Neural cell (in vitro differentiated cells): ENCODE data around the gene KIF6. TPM values are rescaled to one million over a fixed set of nuclear protein-coding genes. Genes with fewer than 3 reads are reported as not detected.

Experiments used
- H2AFZ ChIP-seq: fragments of 200-600, 300-800 bp; sonication (generic), shearing (Covaris generic); 2 replicates; pipeline ENCODE4 v1.6.0; 2014; ENCODE audit warnings: low read depth, mild to moderate bottlenecking, antibody characterized with exemption, low read length, moderate library complexity
- H3F3A ChIP-seq: fragments of 200-600 bp; shearing (Covaris generic); 2 replicates; pipeline ENCODE4 v1.6.1; 2016; ENCODE audit warnings: mild to moderate bottlenecking, moderate library complexity, mixed read lengths, antibody characterized with exemption, low read length; ENCODE audit not compliant: insufficient read depth, poor library complexity, severe bottlenecking
- H3K27ac ChIP-seq: fragments of 200-600, 300-800 bp; sonication (generic), shearing (Covaris generic); 2 replicates; pipeline ENCODE4 v1.5.1; 2014; ENCODE audit warnings: mild to moderate bottlenecking, low read length, moderate library complexity
- H3K27me3 ChIP-seq: fragments of 300-800, 200-600 bp; sonication (generic), shearing (Covaris generic); 2 replicates; pipeline ENCODE4 v1.6.0; 2014; ENCODE audit warnings: mild to moderate bottlenecking, low read depth, low read length, moderate library complexity; ENCODE audit not compliant: insufficient read depth
- H3K36me3 ChIP-seq: fragments of 300-800, 200-600 bp; sonication (generic), shearing (Covaris generic); 2 replicates; pipeline ENCODE4 v1.5.1; 2014; ENCODE audit warnings: mild to moderate bottlenecking, antibody characterized with exemption, low read length, moderate library complexity; ENCODE audit not compliant: insufficient read depth
- H3K4me2 ChIP-seq: fragments of 300-800, 200-600 bp; sonication (generic), shearing (Covaris generic); 2 replicates; pipeline ENCODE4 v1.6.0; 2014; ENCODE audit warnings: mild to moderate bottlenecking, low read length
- H3K4me3 ChIP-seq: fragments of 300-800, 200-600 bp; sonication (generic), shearing (Covaris generic); 2 replicates; pipeline ENCODE4 v1.5.1; 2014; ENCODE audit warnings: mild to moderate bottlenecking, low read length, moderate library complexity
- H3K79me2 ChIP-seq: fragments of 200-600 bp; shearing (Covaris generic); replicated peaks from 2 replicates; pipeline ENCODE4 v1.6.0; 2014; ENCODE audit warnings: mild to moderate bottlenecking, low read length, moderate library complexity; ENCODE audit not compliant: insufficient read depth
- H3K9ac ChIP-seq: fragments of 300-800, 200-600 bp; sonication (generic), shearing (Covaris generic); 2 replicates; pipeline ENCODE4 v1.6.1; 2016; ENCODE audit warnings: mild to moderate bottlenecking, low read length, mixed read lengths
- H3K9me2 ChIP-seq: fragments of 200-600 bp; shearing (Covaris generic); 2 replicates; pipeline ENCODE4 v1.6.1; 2016; ENCODE audit warnings: mild to moderate bottlenecking, low read length, mixed read lengths; ENCODE audit not compliant: insufficient read depth
- H3K9me3 ChIP-seq: fragments of 200-600, 300-800 bp; sonication (generic), shearing (Covaris generic); 2 replicates; pipeline ENCODE4 v1.6.1; 2016; ENCODE audit warnings: mild to moderate bottlenecking, mixed run types, low read length, moderate library complexity, mixed read lengths
- H4K20me1 ChIP-seq: fragments of 200-600 bp; shearing (Covaris generic); 2 replicates; pipeline ENCODE4 v1.6.1; 2016; ENCODE audit warnings: mild to moderate bottlenecking, mixed run types; ENCODE audit not compliant: insufficient read depth
- EP300 ChIP-seq: fragments of 450-650 bp; conservative IDR thresholded peaks from 2 replicates; pipeline ENCODE4 v1.6.1; 2014; ENCODE audit warnings: antibody characterized with exemption, mild to moderate bottlenecking, moderate library complexity; ENCODE audit not compliant: poor library complexity, severe bottlenecking
- EZH2 ChIP-seq: fragments of 200-600, 300-800 bp; shearing (Covaris generic), sonication (generic); IDR thresholded peaks from 2 replicates; pipeline ENCODE4 v1.6.1; 2014; ENCODE audit warnings: antibody characterized with exemption, low read length, borderline replicate concordance, mild to moderate bottlenecking; ENCODE audit not compliant: insufficient read depth, poor library complexity, severe bottlenecking
- MXI1 ChIP-seq: fragments of 450-650 bp; conservative IDR thresholded peaks from 2 replicates; pipeline ENCODE4 v1.6.1; 2014; ENCODE audit warnings: antibody characterized with exemption, mild to moderate bottlenecking; ENCODE audit not compliant: poor library complexity, severe bottlenecking
- POLR2AphosphoS5 ChIP-seq: IDR thresholded peaks from 2 replicates; pipeline ENCODE4 v1.6.1; 2012
- RAD21 ChIP-seq: fragments of 450-650 bp; conservative IDR thresholded peaks from 2 replicates; pipeline ENCODE4 v1.6.1; 2014; ENCODE audit warnings: antibody characterized with exemption, mild to moderate bottlenecking, moderate library complexity
- SMC3 ChIP-seq: fragments of 450-650 bp; conservative IDR thresholded peaks from 2 replicates; pipeline ENCODE4 v1.6.1; 2014; ENCODE audit warnings: antibody characterized with exemption, mild to moderate bottlenecking, moderate library complexity; ENCODE audit not compliant: poor library complexity
- TAF1 ChIP-seq: IDR thresholded peaks from 2 replicates; pipeline ENCODE4 v1.6.1; 2012; ENCODE audit warnings: low read depth
- polyA plus RNA-seq: library from polyadenylated mRNA; depleted of rRNA; stranded (reverse); fragments of >200 nt; gene quantifications from 2 replicates; pipeline ENCODE4 v1.2.3, GENCODE V29; 2014
- TF ChIP-seq, protein P1 (sequence below): fragments of 450-650 bp; IDR thresholded peaks from 2 replicates; pipeline ENCODE4 v1.5.1; 2014; ENCODE audit warnings: antibody characterized with exemption, mild to moderate bottlenecking, moderate library complexity; ENCODE audit not compliant: poor library complexity, severe bottlenecking
- TF ChIP-seq, protein P2 (sequence below): IDR thresholded peaks from 2 replicates; pipeline ENCODE4 v1.6.1; 2012; ENCODE audit warnings: borderline replicate concordance

The KIF6 gene
- polyA plus RNA-seq, 1 donor from 2014 or later = 2.1 TPM

DNA sequence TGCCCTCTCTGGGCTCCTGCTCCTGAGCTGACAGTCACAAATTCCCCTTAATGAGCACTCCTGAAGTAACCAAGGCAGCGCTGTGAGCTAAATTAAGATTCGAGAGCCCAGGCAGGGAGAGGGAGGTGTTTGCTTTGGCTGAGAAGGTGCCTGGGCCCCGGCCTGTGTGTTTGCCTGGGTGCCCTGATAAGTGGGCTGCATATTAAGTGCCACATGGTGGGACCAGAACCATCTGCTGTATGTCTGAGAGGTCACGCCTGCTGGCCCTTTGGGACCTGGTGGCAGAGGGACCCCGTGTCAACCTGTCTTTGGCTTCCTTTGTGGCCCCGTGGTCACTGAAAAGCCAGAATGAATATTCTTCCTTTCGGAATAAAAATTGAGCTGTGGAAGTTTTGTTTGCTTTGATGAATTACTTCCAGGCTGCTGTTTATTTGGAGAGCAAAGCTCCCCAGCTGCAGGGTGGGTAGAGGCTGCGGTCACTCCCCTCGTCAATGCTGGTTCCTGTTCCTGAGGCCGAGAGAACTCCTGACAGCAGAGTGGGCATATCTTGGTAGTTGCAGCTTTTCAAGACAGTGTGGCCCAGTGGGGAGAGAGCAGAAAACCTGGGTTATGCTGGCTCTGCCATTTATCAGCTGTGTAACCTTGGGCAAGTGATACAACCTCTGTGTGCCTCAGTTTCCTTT is 385.2 kb downstream of the KIF6 start:
- TF ChIP-seq, protein P1, sequence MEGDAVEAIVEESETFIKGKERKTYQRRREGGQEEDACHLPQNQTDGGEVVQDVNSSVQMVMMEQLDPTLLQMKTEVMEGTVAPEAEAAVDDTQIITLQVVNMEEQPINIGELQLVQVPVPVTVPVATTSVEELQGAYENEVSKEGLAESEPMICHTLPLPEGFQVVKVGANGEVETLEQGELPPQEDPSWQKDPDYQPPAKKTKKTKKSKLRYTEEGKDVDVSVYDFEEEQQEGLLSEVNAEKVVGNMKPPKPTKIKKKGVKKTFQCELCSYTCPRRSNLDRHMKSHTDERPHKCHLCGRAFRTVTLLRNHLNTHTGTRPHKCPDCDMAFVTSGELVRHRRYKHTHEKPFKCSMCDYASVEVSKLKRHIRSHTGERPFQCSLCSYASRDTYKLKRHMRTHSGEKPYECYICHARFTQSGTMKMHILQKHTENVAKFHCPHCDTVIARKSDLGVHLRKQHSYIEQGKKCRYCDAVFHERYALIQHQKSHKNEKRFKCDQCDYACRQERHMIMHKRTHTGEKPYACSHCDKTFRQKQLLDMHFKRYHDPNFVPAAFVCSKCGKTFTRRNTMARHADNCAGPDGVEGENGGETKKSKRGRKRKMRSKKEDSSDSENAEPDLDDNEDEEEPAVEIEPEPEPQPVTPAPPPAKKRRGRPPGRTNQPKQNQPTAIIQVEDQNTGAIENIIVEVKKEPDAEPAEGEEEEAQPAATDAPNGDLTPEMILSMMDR = no peak
- TF ChIP-seq MXI1 (no peak), SMC3 (no peak), POLR2AphosphoS5 (no peak), EZH2 (no peak), EP300 (no peak), RAD21 (no peak), TAF1 (no peak)
- TF ChIP-seq, protein P2, sequence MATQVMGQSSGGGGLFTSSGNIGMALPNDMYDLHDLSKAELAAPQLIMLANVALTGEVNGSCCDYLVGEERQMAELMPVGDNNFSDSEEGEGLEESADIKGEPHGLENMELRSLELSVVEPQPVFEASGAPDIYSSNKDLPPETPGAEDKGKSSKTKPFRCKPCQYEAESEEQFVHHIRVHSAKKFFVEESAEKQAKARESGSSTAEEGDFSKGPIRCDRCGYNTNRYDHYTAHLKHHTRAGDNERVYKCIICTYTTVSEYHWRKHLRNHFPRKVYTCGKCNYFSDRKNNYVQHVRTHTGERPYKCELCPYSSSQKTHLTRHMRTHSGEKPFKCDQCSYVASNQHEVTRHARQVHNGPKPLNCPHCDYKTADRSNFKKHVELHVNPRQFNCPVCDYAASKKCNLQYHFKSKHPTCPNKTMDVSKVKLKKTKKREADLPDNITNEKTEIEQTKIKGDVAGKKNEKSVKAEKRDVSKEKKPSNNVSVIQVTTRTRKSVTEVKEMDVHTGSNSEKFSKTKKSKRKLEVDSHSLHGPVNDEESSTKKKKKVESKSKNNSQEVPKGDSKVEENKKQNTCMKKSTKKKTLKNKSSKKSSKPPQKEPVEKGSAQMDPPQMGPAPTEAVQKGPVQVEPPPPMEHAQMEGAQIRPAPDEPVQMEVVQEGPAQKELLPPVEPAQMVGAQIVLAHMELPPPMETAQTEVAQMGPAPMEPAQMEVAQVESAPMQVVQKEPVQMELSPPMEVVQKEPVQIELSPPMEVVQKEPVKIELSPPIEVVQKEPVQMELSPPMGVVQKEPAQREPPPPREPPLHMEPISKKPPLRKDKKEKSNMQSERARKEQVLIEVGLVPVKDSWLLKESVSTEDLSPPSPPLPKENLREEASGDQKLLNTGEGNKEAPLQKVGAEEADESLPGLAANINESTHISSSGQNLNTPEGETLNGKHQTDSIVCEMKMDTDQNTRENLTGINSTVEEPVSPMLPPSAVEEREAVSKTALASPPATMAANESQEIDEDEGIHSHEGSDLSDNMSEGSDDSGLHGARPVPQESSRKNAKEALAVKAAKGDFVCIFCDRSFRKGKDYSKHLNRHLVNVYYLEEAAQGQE = no peak
- no peaks in the 10 kb centered on the region for H3K9me2 ChIP-seq
- no peaks in the 10 kb centered on the region for H3K36me3 ChIP-seq
- H3K9ac ChIP-seq = no peak overlapping the region
- no peak overlapping the region for H3K27ac ChIP-seq
- H4K20me1 ChIP-seq = no peaks in the 10 kb centered on the region
- no peak overlapping the region for H2AFZ ChIP-seq
- H3F3A ChIP-seq = no peaks in the 10 kb centered on the region
- no peak overlapping the region for H3K4me3 ChIP-seq
- H3K4me2 ChIP-seq = no peak overlapping the region
- no peaks in the 10 kb centered on the region for H3K27me3 ChIP-seq
- H3K9me3 ChIP-seq = no peaks in the 10 kb centered on the region
- H3K79me2 ChIP-seq = no peaks in the 10 kb centered on the region

DNA sequence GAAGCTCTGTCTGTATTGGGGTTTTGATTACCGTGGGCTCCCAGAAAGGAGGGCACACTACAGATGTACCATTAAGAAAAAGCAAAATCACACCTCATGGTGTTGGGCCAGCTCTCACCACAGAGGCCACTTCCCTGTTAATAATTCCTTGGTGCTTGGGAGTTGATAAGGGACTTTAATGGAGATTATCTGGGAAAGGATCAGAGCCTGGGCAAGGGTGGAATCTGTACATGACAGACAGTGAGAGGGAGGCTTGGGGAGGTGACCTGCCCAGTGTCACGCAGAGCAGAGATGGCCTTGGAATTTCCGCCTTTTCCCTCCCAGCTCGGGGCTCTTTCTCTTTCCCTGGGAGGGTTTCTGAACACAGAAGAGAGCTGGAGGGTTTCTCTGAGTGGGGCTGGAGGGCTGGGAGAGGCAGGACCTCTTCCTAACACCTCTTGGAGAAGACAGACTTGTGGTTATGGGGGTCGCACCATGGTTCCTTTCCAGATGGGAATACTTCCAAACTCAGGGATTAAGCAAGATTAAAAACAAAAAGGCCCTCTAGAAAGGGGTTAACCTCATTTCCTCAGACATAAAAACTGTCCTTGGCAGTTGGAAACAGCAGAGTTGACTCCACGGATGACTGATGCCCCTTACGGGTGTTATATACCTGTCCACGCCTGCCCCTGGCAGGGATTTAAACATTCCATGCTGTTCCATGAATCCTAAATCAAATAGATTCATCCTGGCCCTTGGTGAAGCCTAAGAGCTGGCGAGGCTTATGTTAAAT is 385.9 kb downstream of the KIF6 start:
- H3K36me3 ChIP-seq = no peaks in the 10 kb centered on the region
- TF ChIP-seq TAF1 (no peak), EP300 (no peak), MXI1 (no peak), POLR2AphosphoS5 (no peak), EZH2 (no peak), SMC3 (no peak), RAD21 (no peak)
- TF ChIP-seq, protein P2 = no peak
- TF ChIP-seq, protein P1 = no peak
- no peaks in the 10 kb centered on the region for H3K79me2 ChIP-seq
- no peak overlapping the region for H3K9ac ChIP-seq
- H3K9me3 ChIP-seq = no peaks in the 10 kb centered on the region
- H3K4me3 ChIP-seq = no peak overlapping the region
- H3K27me3 ChIP-seq = no peaks in the 10 kb centered on the region
- H3K27ac ChIP-seq = no peak overlapping the region
- H3F3A ChIP-seq = no peaks in the 10 kb centered on the region
- H3K9me2 ChIP-seq = no peaks in the 10 kb centered on the region
- H3K4me2 ChIP-seq = no peak overlapping the region
- no peak overlapping the region for H2AFZ ChIP-seq
- no peaks in the 10 kb centered on the region for H4K20me1 ChIP-seq
